Chondrocyte (in vitro differentiated cells): ENCODE measurements around the gene GFM1. TPM values are rescaled to one million over a fixed set of nuclear protein-coding genes. Genes with fewer than 3 reads are reported as not detected.
A peak's percentile ranks its signal among the peaks of the same experiment; 100 is the strongest.

ENCODE experiments used
- DNase-seq: peaks from one replicate; pipeline ENCODE4 v3.0.0; 2021; ENCODE audit warnings: mixed read lengths, low spot score
- H3K27ac Mint-ChIP-seq: one replicate; pipeline ENCODE4 v1.8.0; 2021; ENCODE audit warnings: mild to moderate bottlenecking, moderate library complexity, mixed read lengths; ENCODE audit not compliant: unreplicated experiment
- H3K27me3 Mint-ChIP-seq: 2 replicates; pipeline ENCODE4 v1.8.0; 2021; ENCODE audit warnings: low read depth, mixed read lengths
- H3K36me3 Mint-ChIP-seq: 2 replicates; pipeline ENCODE4 v1.8.0; 2021; ENCODE audit warnings: low read depth, mixed read lengths
- H3K4me1 Mint-ChIP-seq: 2 replicates; pipeline ENCODE4 v1.8.0; 2021; ENCODE audit warnings: low read depth, mild to moderate bottlenecking, mixed read lengths
- H3K4me3 Mint-ChIP-seq: one replicate; pipeline ENCODE4 v1.8.0; 2021; ENCODE audit warnings: mild to moderate bottlenecking, moderate library complexity, mixed read lengths; ENCODE audit not compliant: unreplicated experiment
- H3K9me3 Mint-ChIP-seq: 2 replicates; pipeline ENCODE4 v1.8.0; 2021; ENCODE audit warnings: low read depth, mixed read lengths
- CTCF ChIP-seq: fragments of 200-600 bp; sonication (generic); IDR thresholded peaks from 2 replicates; pipeline ENCODE4 v1.5.0; 2021; ENCODE audit warnings: antibody characterized with exemption, mild to moderate bottlenecking, moderate library complexity
- total RNA-seq: library from RNA; stranded (reverse); gene quantifications from 3 replicates; pipeline ENCODE4 v1.2.1, GENCODE V29; 2021

GFM1 gene
- total RNA-seq, 1 donor from 2014 or later = 34.1 TPM

GRCh38 chr3:158663246-158663645 is 18.9 kb downstream of the GFM1 start:
- Mint-ChIP-seq H3K27me3 (no peaks in the 10 kb centered on the region), H3K9me3 (no peaks in the 10 kb centered on the region), H3K27ac (no peak overlapping the region), H3K4me3 (no peak overlapping the region), H3K4me1 (peaks cover 6% of the 10 kb centered on the region), H3K36me3 (peaks cover 7% of the 10 kb centered on the region)
- no peak for DNase-seq
- no peak for TF ChIP-seq CTCF

- Mint-ChIP-seq H3K36me3 (peaks cover 12% of the 10 kb centered on the region), H3K4me3 (no peak overlapping the region), H3K27ac (no peak overlapping the region), H3K4me1 (peaks cover 6% of the 10 kb centered on the region), H3K9me3 (no peaks in the 10 kb centered on the region), H3K27me3 (no peaks in the 10 kb centered on the region)
- TF ChIP-seq CTCF = no peak
- DNase-seq = no peak
Observed at GRCh38 chr3:158663832-158664231, 19.5 kb downstream of the GFM1 start.

GRCh38 chr3:158666416-158666815 is 22.1 kb downstream of the GFM1 start:
- Mint-ChIP-seq H3K9me3 (no peaks in the 10 kb centered on the region), H3K27ac (no peak overlapping the region), H3K27me3 (no peaks in the 10 kb centered on the region), H3K4me3 (no peak overlapping the region), H3K4me1 (no peaks in the 10 kb centered on the region), H3K36me3 (peaks cover 14% of the 10 kb centered on the region)
- DNase-seq = no peak
- TF ChIP-seq CTCF = no peak

- Mint-ChIP-seq H3K4me1 (peaks cover 9% of the 10 kb centered on the region), H3K27ac (no peak overlapping the region)
- no peak for DNase-seq
Observed at GRCh38 chr3:158668506-158668905, 24.2 kb downstream of the GFM1 start.

GRCh38 chr3:158671821-158672214 is 27.5 kb downstream of the GFM1 start:
- Mint-ChIP-seq H3K4me1 (peaks cover 9% of the 10 kb centered on the region), H3K27me3 (no peaks in the 10 kb centered on the region), H3K9me3 (no peaks in the 10 kb centered on the region), H3K27ac (peak overlapping the region; percentile 85), H3K4me3 (peak overlapping the region; percentile 76), H3K36me3 (peaks cover 9% of the 10 kb centered on the region)
- DNase-seq = no peak
- TF ChIP-seq CTCF = no peak

More at GRCh38 chr3:158668506-158668905, 24.2 kb downstream of the GFM1 start:
- H3K36me3 Mint-ChIP-seq = peaks cover 14% of the 10 kb centered on the region
- no peak for TF ChIP-seq CTCF
- no peaks in the 10 kb centered on the region for H3K27me3 Mint-ChIP-seq
- H3K9me3 Mint-ChIP-seq = no peaks in the 10 kb centered on the region
- H3K4me3 Mint-ChIP-seq = no peak overlapping the region
